Right lobe of liver (tissue), 6 donors: ENCODE data around the gene PRXL2A. TPM values are rescaled to one million over a fixed set of nuclear protein-coding genes. Genes with fewer than 3 reads are reported as not detected.
A peak's percentile ranks its signal among the peaks of the same experiment; 100 is the strongest.

ENCODE experiments used
- ATAC-seq, 4 donors: fragments of 200-7000 bp; cut with Tn5 transposase; one replicate each; pipeline ENCODE4 v1.9.1; 2020; ENCODE audit warnings: mild to moderate bottlenecking in 4 of 4, moderate library complexity in 4 of 4
- DNase-seq, 3 donors: peaks; one replicate each; pipeline ENCODE4 v3.0.0-alpha.2; 2020
- H3K27ac ChIP-seq, 3 donors: fragments of 200-600 bp; one replicate each; pipeline ENCODE4 v1.8.0; 2022
- H3K27me3 ChIP-seq, 2 donors: fragments of 200-600 bp; one replicate each; pipeline ENCODE4 v1.8.0; 2022
- H3K36me3 ChIP-seq, 4 donors: fragments of 200-600 bp; sonication (generic) in 1 of 4; one replicate each; pipeline versions ENCODE4 v1.5.1 to v1.8.0; 2017 to 2022; ENCODE audit warnings: control low read depth in 1 of 4
- H3K4me1 ChIP-seq, 4 donors: fragments of 200-600 bp; sonication (generic) in 1 of 4; one replicate each; pipeline versions ENCODE4 v1.5.1 to v1.8.0; 2017 to 2022; ENCODE audit warnings: control low read depth in 1 of 4
- H3K4me3 ChIP-seq, 3 donors: fragments of 200-600 bp; one replicate each; pipeline ENCODE4 v1.8.0; 2022
- H3K9me3 ChIP-seq, 4 donors: fragments of 200-600 bp; sonication (generic) in 1 of 4; one replicate each; pipeline versions ENCODE4 v1.5.1 to v1.8.0; 2017 to 2022; ENCODE audit warnings: control low read depth in 1 of 4
- CTCF ChIP-seq, 4 donors: fragments of 200-600 bp in 3 of 4; fragments of 450-650 bp in 1 of 4; IDR thresholded peaks; one replicate each; pipeline versions ENCODE4 v1.5.1 to v1.8.0; 2016 to 2022; ENCODE audit warnings: antibody characterized with exemption in 4 of 4, mild to moderate bottlenecking in 2 of 4
- POLR2A ChIP-seq: fragments of 450-650 bp; IDR thresholded peaks from one replicate; pipeline ENCODE4 v1.6.1; 2017; ENCODE audit warnings: antibody characterized with exemption, mild to moderate bottlenecking
- WGBS: methylation state at CpG from one replicate; pipeline ENCODE4 v1.1.6; 2018; ENCODE audit warnings: low coverage, low lambda C conversion rate; ENCODE audit not compliant: insufficient coverage; ENCODE audit errors: missing lambda C conversion rate; 5-methylcytosine and 5-hydroxymethylcytosine counted together
- intact Hi-C, 2 donors: fragments of 100-400 bp; cut with DNase I; formaldehyde crosslinking; loops; one replicate each; pipeline versions ENCODE4 v1.11.2 to v1.14.1; 2022
- total RNA-seq, 6 experiments: library from RNA; depleted of rRNA in 2 of 6; stranded (reverse); fragments of >200 nt in 2 of 6; fragmentation: NEBNext Ultra II Directional in 3 of 6; extraction: Animal tissue kit (Norgen Biotek cat#: 25700) in 3 of 6; gene quantifications; one replicate each; pipeline versions ENCODE4 v1.1.0 to v1.2.4, GENCODE V29; 2016 to 2023
- donor health status: DM: no; HTN: yes; CAD: no.
- donor health status: DM: no; HTN: no; CAD: no.
- donor health status: DM: no; HTN: no; CAD: no.
- donor health status: DM: no; HTN: yes; CAD: no.
- donor health status: DM: no; HTN: yes; CAD: no.

PRXL2A gene
- total RNA-seq, 6 experiments from 2014 or later: 41.3 to 89.8 (median 80.5) TPM

- H3K9me3 ChIP-seq: no peaks in the 10 kb centered on the region
- H3K27ac ChIP-seq: no peak overlapping the region
- 16% methylated on average over 4 of the region's 11 CpGs for WGBS
- ATAC-seq (peak; percentile 91 to 96 (median 94)), DNase-seq (peak; percentile 69 to 79 (median 72))
- H3K27me3 ChIP-seq: no peaks in the 10 kb centered on the region
- intact Hi-C loops: loop anchor here (5.0 to 10.0 kb wide), 2 partner anchors 60 to 63 kb away; no protein-coding TSS in a partner anchor
- H3K4me3 ChIP-seq: no peak overlapping the region
- no peaks in the 10 kb centered on the region for H3K36me3 ChIP-seq
- H3K4me1 ChIP-seq: no peaks in the 10 kb centered on the region
- no peak for TF ChIP-seq POLR2A
- TF ChIP-seq CTCF (IDR thresholded peaks at IDR 0.05): peak; percentile 40 to 87 (median 70)
These were observed 36.4 kb downstream of the PRXL2A start for GRCh38 chr10:80444646-80445319.

GRCh38 chr10:80447436-80448190 is 39.3 kb downstream of the PRXL2A start:
- TF ChIP-seq CTCF (IDR thresholded peaks at IDR 0.05) (no peak), POLR2A (no peak)
- DNase-seq (no peak), ATAC-seq (no peak)
- Histone ChIP-seq H3K27me3 (no peaks in the 10 kb centered on the region), H3K27ac (no peak overlapping the region), H3K36me3 (no peaks in the 10 kb centered on the region), H3K9me3 (no peaks in the 10 kb centered on the region), H3K4me3 (no peak overlapping the region), H3K4me1 (no peaks in the 10 kb centered on the region)
- intact Hi-C loops: loop anchor here (5.0 to 10.0 kb wide), 2 partner anchors 60 to 63 kb away; no protein-coding TSS in a partner anchor
- 64% methylated on average over 6 of the region's 7 CpGs for WGBS

GRCh38 chr10:80448209-80448942 is 40.0 kb downstream of the PRXL2A start:
- H3K9me3 ChIP-seq: no peaks in the 10 kb centered on the region
- no peaks in the 10 kb centered on the region for H3K36me3 ChIP-seq
- WGBS: 90% methylated on average over 4 of the region's 4 CpGs
- H3K4me1 ChIP-seq: peaks cover 0 to 7% (median 0%) of the 10 kb centered on the region in 4 donors
- no peak overlapping the region for H3K4me3 ChIP-seq
- no peak for TF ChIP-seq POLR2A
- no peak for TF ChIP-seq CTCF (IDR thresholded peaks at IDR 0.05)
- no peaks in the 10 kb centered on the region for H3K27me3 ChIP-seq
- no peak overlapping the region for H3K27ac ChIP-seq
- DNase-seq: no peak
- intact Hi-C loops: loop anchor here (5.0 to 10.0 kb wide), 2 partner anchors 59 to 64 kb away; no protein-coding TSS in a partner anchor
- no peak for ATAC-seq

GRCh38 chr10:80449520-80449919 is 41.2 kb downstream of the PRXL2A start:
- Histone ChIP-seq H3K9me3 (no peaks in the 10 kb centered on the region), H3K36me3 (no peaks in the 10 kb centered on the region), H3K27ac (no peak overlapping the region), H3K4me3 (no peak overlapping the region), H3K4me1 (peaks cover 0 to 10% (median 0%) of the 10 kb centered on the region in 4 donors), H3K27me3 (no peaks in the 10 kb centered on the region)
- no peak for ATAC-seq
- DNase-seq: no peak
- TF ChIP-seq POLR2A: no peak
- TF ChIP-seq CTCF (IDR thresholded peaks at IDR 0.05): no peak
- intact Hi-C loops: loop anchor here (5.0 to 10.0 kb wide), 2 partner anchors 58 to 65 kb away; no protein-coding TSS in a partner anchor
- WGBS: 63% methylated on average over 2 of the region's 2 CpGs
